Prostate gland (tissue), 2 donors: ENCODE results near the gene ANKRD37. TPM values are rescaled to one million over a fixed set of nuclear protein-coding genes. Genes with fewer than 3 reads are reported as not detected.
A peak's percentile ranks its signal among the peaks of the same experiment; 100 is the strongest.

Source experiments
- DNase-seq: peaks from one replicate; pipeline ENCODE4 v3.0.0-alpha.2; 2019; ENCODE audit warnings: low spot score
- H3K27ac ChIP-seq, 2 donors: fragments of 200-600 bp; sonication (generic); 2 replicates each; pipeline ENCODE4 v1.5.1; 2017 to 2019
- H3K27me3 ChIP-seq: fragments of 200-600 bp; sonication (generic); replicated peaks from 2 replicates; pipeline ENCODE4 v1.5.1; 2019; ENCODE audit not compliant: insufficient read depth
- H3K36me3 ChIP-seq, 2 donors: fragments of 200-600 bp; sonication (generic); 1 replicate in 1 of 2; 2 replicates in 1 of 2; pipeline versions ENCODE4 v1.5.1 to v1.8.1; 2017 to 2019
- H3K4me1 ChIP-seq: fragments of 200-600 bp; sonication (generic); replicated peaks from 2 replicates; pipeline ENCODE4 v1.5.1; 2019
- H3K4me3 ChIP-seq, 2 donors: fragments of 200-600 bp; sonication (generic); 2 replicates each; pipeline ENCODE4 v1.5.1; 2017 to 2019
- H3K9me3 ChIP-seq: fragments of 200-600 bp; sonication (generic); 2 replicates; pipeline ENCODE4 v1.5.1; 2017
- POLR2A ChIP-seq: fragments of 450-650 bp; IDR thresholded peaks from one replicate; pipeline ENCODE4 v1.6.1; 2016; ENCODE audit warnings: antibody characterized with exemption, mild to moderate bottlenecking
- POLR2AphosphoS5 ChIP-seq: sonication (generic); formaldehyde crosslinking; IDR thresholded peaks from one replicate; pipeline ENCODE4 v1.6.1; 2017; ENCODE audit warnings: antibody characterized with exemption
- WGBS: methylation state at CpG from one replicate; pipeline ENCODE4 v1.1.5; 2018; 5-methylcytosine and 5-hydroxymethylcytosine counted together
- intact Hi-C: fragments of 100-400 bp; cut with DNase I; formaldehyde crosslinking; loops from one replicate; pipeline ENCODE4 v1.14.2; 2022
- total RNA-seq, 2 donors: library from RNA; depleted of rRNA; stranded (reverse); fragments of >200 nt; gene quantifications; one replicate each; pipeline ENCODE4 v1.1.0, GENCODE V29; 2016
- TF ChIP-seq, protein P1 (sequence below), 4 experiments: fragments of 200-600 bp in 2 of 4; fragments of 450-650 bp in 2 of 4; sonication (generic) in 2 of 4; IDR thresholded peaks; 1 replicate in 3 of 4; 2 replicates in 1 of 4; pipeline ENCODE4 v1.5.1; 2016 to 2019; ENCODE audit warnings: antibody characterized with exemption in 4 of 4, mild to moderate bottlenecking in 2 of 4, moderate library complexity in 2 of 4

The ANKRD37 gene
- total RNA-seq, 2 donors from 2014 or later: 17.7 to 19.0 TPM

GRCh38 chr4:185390941-185391340, 5.7 kb upstream of the ANKRD37 start:
- 93% methylated on average over 6 of the region's 6 CpGs for WGBS
- no peak for DNase-seq
- TF ChIP-seq, protein P1, sequence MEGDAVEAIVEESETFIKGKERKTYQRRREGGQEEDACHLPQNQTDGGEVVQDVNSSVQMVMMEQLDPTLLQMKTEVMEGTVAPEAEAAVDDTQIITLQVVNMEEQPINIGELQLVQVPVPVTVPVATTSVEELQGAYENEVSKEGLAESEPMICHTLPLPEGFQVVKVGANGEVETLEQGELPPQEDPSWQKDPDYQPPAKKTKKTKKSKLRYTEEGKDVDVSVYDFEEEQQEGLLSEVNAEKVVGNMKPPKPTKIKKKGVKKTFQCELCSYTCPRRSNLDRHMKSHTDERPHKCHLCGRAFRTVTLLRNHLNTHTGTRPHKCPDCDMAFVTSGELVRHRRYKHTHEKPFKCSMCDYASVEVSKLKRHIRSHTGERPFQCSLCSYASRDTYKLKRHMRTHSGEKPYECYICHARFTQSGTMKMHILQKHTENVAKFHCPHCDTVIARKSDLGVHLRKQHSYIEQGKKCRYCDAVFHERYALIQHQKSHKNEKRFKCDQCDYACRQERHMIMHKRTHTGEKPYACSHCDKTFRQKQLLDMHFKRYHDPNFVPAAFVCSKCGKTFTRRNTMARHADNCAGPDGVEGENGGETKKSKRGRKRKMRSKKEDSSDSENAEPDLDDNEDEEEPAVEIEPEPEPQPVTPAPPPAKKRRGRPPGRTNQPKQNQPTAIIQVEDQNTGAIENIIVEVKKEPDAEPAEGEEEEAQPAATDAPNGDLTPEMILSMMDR (IDR thresholded peaks at IDR 0.05): no peak
- no peak for TF ChIP-seq POLR2A
- TF ChIP-seq POLR2AphosphoS5: no peak
- Histone ChIP-seq H3K36me3 (no peaks in the 10 kb centered on the region), H3K27ac (no peak overlapping the region), H3K4me1 (no peaks in the 10 kb centered on the region), H3K9me3 (no peaks in the 10 kb centered on the region), H3K4me3 (no peak overlapping the region), H3K27me3 (no peaks in the 10 kb centered on the region)
- intact Hi-C loops: loop anchor here (10.0 kb wide), 2 partner anchors 204 to 644 kb away; no protein-coding TSS in a partner anchor

DNA sequence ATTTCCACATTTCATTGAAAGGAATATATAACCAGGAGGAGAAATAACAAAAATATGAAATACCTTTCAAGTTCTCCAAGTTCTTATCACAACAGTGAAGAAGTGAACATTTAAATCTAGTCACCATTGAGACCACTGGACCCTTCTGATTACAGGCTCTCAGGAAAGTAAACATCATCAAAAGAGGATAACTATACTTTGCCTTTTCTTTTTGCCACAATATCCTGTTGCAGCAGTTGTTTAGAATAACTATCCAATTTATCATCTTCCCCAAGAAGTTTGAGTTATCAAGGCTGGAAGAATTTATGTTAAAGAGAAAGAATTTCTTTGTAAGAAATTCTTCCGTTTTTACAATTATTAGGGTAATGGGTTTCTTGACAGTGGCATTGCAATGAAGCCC, 4.5 kb upstream of the ANKRD37 start:
- intact Hi-C loops: loop anchor here (10.0 kb wide), 2 partner anchors 203 to 643 kb away; no protein-coding TSS in a partner anchor
- H3K4me3 ChIP-seq: no peak overlapping the region
- WGBS: 95% methylated on average over 1 of the region's 1 CpG
- H3K4me1 ChIP-seq: no peaks in the 10 kb centered on the region
- TF ChIP-seq, protein P1 (IDR thresholded peaks at IDR 0.05): no peak
- TF ChIP-seq POLR2AphosphoS5 (no peak), POLR2A (no peak)
- H3K36me3 ChIP-seq: no peaks in the 10 kb centered on the region
- H3K27me3 ChIP-seq: no peaks in the 10 kb centered on the region
- no peaks in the 10 kb centered on the region for H3K9me3 ChIP-seq
- no peak overlapping the region for H3K27ac ChIP-seq
- no peak for DNase-seq

DNA sequence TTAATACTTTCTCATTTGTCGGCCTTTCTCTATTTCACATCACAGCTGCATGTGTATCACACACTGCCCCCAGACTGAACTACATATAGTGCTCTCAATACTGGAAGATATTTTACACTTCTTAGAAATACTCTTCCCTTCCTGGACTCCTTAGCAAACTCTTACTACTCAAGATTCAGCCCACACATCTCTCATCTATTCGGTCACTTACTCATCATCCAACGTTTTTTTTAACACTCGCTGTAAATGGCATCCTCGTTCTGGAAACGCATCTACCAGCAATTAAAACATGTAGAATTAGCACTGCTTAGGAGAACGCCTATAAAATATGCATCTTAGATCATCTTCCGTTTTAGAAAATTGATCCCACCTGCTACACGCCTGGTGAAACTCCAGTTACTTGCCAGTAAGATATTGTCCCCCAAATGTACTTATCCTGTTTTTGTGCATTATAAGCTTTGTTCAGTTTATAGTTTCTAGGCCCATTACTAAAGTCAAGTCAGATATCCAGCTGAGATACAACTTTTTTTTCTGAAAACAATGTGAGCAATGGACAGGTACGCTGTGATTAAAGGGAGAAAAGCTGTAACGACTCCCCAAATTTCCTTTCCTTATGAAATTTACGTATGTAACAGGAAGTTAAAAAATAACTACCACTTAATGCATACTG, 1.9 kb upstream of the ANKRD37 start:
- Histone ChIP-seq H3K9me3 (no peaks in the 10 kb centered on the region), H3K4me3 (peak overlapping the region; percentile 59 to 80), H3K27me3 (no peaks in the 10 kb centered on the region), H3K4me1 (no peaks in the 10 kb centered on the region), H3K36me3 (no peaks in the 10 kb centered on the region), H3K27ac (peak overlapping the region; percentile 99 to 100)
- WGBS: 22% methylated on average over 12 of the region's 12 CpGs
- TF ChIP-seq POLR2AphosphoS5: no peak
- TF ChIP-seq POLR2A: no peak
- TF ChIP-seq, protein P1 (IDR thresholded peaks at IDR 0.05): no peak
- intact Hi-C loops: loop anchor here (5.0 to 10.0 kb wide), 4 partner anchors 182 to 640 kb away; partner anchors contain the start of gene SLC25A4
- no peak for DNase-seq

GRCh38 chr4:185395238-185395955, 1.2 kb upstream of the ANKRD37 start, which contains the start of gene LRP2BP:
Gene LRP2BP (minus strand): TSS chr4:185395924. CDS start chr4:185378186, 17,738 bp downstream.
- Histone ChIP-seq H3K36me3 (no peaks in the 10 kb centered on the region), H3K27ac (peak within 1 kb of the TSS; percentile 99 to 100), H3K4me3 (peak within 1 kb of the TSS; percentile 59 to 80), H3K27me3 (no peaks in the 10 kb centered on the region), H3K9me3 (no peaks in the 10 kb centered on the region), H3K4me1 (no peaks in the 10 kb centered on the region)
- TF ChIP-seq POLR2A (peak; percentile 71), POLR2AphosphoS5 (peak; percentile 75)
- TF ChIP-seq, protein P1 (IDR thresholded peaks at IDR 0.05): no peak
- no peak for DNase-seq
- 4% methylated on average over 12 of the region's 12 CpGs for WGBS
- intact Hi-C loops: loop anchor here (5.0 to 10.0 kb wide), 4 partner anchors 183 to 639 kb away; partner anchors contain the start of gene SLC25A4
